GM21737 (cell line): Measurements from ENCODE around the gene MYO1F.

Experiments
- ATAC-seq: cut with Tn5 transposase; IDR thresholded peaks from one replicate; pipeline ENCODE4 v1.9.1; 2021; ENCODE audit warnings: mild to moderate bottlenecking, moderate library complexity; ENCODE audit not compliant: unreplicated experiment

The MYO1F gene

GRCh38 chr19:8473648-8474476 is 103.4 kb downstream of the MYO1F start:
- peak; percentile 64 for ATAC-seq
